ENCODE data around the gene ADCYAP1R1.

ADCYAP1R1 gene

DNA sequence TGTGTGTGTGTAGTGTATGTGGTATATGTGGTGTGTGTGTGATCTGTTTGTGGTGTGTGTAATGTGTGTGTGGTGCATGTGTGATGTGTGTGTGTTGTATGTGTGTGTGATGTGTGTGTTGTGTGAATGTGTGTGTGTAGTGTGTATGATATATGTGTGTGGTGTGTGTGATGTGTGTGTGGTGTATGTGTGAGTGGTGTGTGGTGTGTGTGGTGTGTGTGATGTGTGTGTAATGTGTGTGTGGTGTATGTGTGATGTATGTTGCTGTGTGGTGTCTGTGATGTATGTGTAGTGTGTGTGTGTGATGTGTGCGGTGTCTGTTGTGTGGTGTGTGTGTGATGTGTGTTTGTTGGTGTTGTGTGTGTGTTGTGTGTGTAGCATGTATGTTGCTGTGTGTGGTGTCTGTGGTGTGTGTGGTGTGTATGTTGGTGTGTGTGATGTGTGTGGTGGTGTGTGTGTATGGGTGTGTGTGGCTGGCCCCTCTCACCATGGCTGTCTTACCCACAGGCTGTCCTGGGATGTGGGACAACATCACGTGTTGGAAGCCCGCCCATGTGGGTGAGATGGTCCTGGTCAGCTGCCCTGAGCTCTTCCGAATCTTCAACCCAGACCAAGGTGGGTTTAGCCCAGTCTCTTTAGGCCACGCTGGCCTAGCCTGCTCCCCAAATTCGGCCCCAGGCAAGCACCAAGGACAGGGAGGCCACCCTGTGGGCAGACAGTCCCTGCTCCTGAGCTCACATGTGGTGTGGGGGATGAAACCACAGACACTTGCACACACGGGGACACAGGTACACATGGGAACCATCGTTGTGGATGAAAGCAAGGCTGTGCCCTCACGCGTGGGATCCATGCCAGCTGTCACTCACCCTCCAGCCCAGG, 25.6 kb downstream of the ADCYAP1R1 start:
- Histone ChIP-seq H3K36me3 (ENCODE audit: control insufficient read depth, insufficient read depth, low read length) (no peaks in the 10 kb centered on the region), H3K27ac (ENCODE audit: low read depth, low read length) (no peak overlapping the region), H3K9ac (ENCODE audit: low read depth, low read length) (no peak overlapping the region), H3K4me3 (ENCODE audit: low read depth, low read length) (no peak overlapping the region), H3K4me1 (ENCODE audit: control insufficient read depth, insufficient read depth, low read length) (no peaks in the 10 kb centered on the region), H3K27me3 (ENCODE audit: control insufficient read depth, insufficient read depth, low read length) (no peaks in the 10 kb centered on the region), H3K9me3 (ENCODE audit: control insufficient read depth, insufficient read depth, low read length) (no peaks in the 10 kb centered on the region)

DNA sequence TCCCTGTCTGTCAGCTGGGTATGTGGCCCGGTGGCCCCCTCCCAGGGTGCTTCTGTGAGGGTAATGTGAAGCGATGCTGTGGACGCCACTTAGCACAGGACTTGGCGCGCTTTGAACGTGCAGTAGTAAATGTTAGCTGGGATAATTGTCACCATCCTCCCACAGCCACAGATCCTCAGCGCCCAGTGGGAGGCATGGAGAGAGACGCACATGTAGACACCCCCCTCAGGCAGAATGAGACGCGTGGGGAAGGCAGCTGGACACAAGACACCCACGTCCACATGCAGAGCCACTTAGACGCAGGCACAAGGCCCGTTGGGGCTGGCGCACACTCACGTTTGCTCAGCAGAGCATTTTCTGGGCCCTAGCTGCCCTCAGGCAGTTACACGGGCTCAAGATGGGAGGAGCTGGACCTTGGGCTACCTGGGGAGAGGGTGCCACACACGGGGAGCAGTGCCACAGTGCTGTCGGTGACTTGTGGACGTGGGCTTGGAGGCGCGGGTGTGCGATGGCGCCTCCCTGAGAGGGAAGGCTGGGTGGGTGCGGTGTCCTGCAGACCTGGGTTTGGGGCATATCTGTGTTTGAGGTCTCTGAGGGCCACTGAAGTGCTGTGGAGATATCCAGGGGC, 26.4 kb downstream of the ADCYAP1R1 start:
- H3K9me3 ChIP-seq (ENCODE audit: control insufficient read depth, insufficient read depth, low read length) = no peaks in the 10 kb centered on the region
- no peak overlapping the region for H3K9ac ChIP-seq (ENCODE audit: low read depth, low read length)
- no peaks in the 10 kb centered on the region for H3K4me1 ChIP-seq (ENCODE audit: control insufficient read depth, insufficient read depth, low read length)
- H3K27ac ChIP-seq (ENCODE audit: low read depth, low read length) = no peak overlapping the region
- H3K36me3 ChIP-seq (ENCODE audit: control insufficient read depth, insufficient read depth, low read length) = no peaks in the 10 kb centered on the region
- no peaks in the 10 kb centered on the region for H3K27me3 ChIP-seq (ENCODE audit: control insufficient read depth, insufficient read depth, low read length)
- H3K4me3 ChIP-seq (ENCODE audit: low read depth, low read length) = no peak overlapping the region

DNA sequence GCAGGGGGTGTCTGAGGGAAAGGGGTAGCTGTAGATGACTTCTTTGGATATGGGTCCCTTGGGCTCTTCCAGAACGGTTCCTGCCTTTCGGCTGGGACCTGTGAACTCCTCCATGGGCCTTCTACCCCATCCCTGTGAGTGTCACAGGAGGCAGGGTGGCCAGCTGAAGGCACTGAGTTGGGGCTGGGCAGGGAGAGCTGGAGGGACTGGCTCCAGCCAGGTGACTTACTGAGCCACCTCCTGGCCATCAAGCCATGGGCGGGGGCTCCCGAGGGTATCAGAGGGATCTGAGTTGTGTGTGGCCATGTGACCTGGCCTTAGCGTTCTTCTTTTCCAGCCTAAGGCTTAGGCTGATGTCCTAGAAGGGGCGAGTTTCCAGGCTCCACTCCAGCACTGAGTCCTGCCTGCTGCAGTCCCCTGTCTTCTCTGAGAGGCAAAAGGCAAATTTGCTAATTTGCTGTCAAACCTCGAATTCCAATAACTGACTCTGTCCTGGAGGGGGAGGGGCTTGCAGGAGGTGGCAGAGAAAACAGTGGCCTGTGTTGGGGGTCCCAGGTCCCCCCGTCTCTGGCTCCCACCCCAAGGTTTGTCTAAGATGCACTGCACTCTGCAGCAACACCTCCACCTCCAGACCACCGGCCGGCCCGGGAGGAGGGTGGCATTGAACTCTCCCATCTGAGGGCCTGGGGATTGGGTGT, 27.2 kb downstream of the ADCYAP1R1 start:
- no peaks in the 10 kb centered on the region for H3K4me1 ChIP-seq (ENCODE audit: control insufficient read depth, insufficient read depth, low read length)
- no peaks in the 10 kb centered on the region for H3K36me3 ChIP-seq (ENCODE audit: control insufficient read depth, insufficient read depth, low read length)
- H3K9ac ChIP-seq (ENCODE audit: low read depth, low read length) = no peak overlapping the region
- H3K27me3 ChIP-seq (ENCODE audit: control insufficient read depth, insufficient read depth, low read length) = no peaks in the 10 kb centered on the region
- no peaks in the 10 kb centered on the region for H3K9me3 ChIP-seq (ENCODE audit: control insufficient read depth, insufficient read depth, low read length)
- H3K27ac ChIP-seq (ENCODE audit: low read depth, low read length) = no peak overlapping the region
- H3K4me3 ChIP-seq (ENCODE audit: low read depth, low read length) = no peak overlapping the region

DNA sequence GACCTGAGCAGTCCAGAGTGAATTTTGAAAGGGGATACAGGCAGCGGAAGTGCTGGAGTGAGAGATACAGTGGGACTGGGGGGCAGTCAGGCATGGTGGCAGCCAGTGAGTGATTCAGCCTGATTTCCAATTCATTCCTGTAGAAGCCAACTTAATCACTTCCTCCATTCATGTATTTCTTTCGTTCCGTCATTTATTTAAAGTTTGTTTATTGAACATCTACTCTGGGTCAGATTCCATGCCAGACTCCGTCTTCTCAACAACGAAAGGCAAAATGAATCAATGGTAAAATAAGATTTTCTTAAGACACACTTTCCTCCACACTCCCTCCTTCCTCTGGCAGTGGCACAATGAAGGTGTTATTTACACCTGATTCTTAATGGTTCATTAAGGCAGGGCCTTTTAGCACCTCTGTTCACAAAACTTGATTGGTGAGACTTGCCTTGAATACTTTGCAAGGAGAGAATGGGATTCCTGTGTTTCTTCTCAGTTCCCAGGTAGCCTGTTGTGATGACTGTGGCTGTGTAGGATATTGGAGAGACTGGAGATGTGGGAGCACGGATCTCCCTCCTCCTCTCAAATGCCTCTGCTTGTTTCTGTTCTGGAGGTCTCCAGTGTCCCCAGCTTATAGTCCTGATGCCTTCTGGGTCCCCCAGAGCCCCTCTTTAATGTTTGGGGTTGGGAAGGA, 27.9 kb downstream of the ADCYAP1R1 start:
- no peaks in the 10 kb centered on the region for H3K4me1 ChIP-seq (ENCODE audit: control insufficient read depth, insufficient read depth, low read length)
- no peaks in the 10 kb centered on the region for H3K36me3 ChIP-seq (ENCODE audit: control insufficient read depth, insufficient read depth, low read length)
- no peak overlapping the region for H3K27ac ChIP-seq (ENCODE audit: low read depth, low read length)
- no peak overlapping the region for H3K9ac ChIP-seq (ENCODE audit: low read depth, low read length)
- no peak overlapping the region for H3K4me3 ChIP-seq (ENCODE audit: low read depth, low read length)
- H3K27me3 ChIP-seq (ENCODE audit: control insufficient read depth, insufficient read depth, low read length) = no peaks in the 10 kb centered on the region
- H3K9me3 ChIP-seq (ENCODE audit: control insufficient read depth, insufficient read depth, low read length) = no peaks in the 10 kb centered on the region

DNA sequence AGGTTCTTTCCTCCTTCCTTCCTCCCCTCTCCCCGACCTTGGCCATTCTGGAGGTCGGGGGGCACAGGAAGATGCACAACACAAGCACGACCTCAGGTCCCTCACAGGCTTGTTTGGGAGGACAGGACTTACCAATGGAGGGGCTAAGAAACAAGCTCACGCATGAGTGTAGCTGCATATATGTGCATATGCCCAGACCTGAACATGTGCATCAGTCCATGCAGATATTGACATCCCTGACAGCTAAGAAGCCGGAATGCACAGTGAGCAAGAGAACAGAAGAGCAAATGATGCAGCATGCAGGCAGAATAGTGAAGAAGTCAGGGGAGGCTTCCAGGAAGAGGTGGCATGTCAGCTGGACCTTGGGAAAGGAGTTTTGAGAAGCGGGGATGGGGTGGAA, 28.7 kb downstream of the ADCYAP1R1 start:
- Histone ChIP-seq H3K36me3 (ENCODE audit: control insufficient read depth, insufficient read depth, low read length) (no peaks in the 10 kb centered on the region), H3K27me3 (ENCODE audit: control insufficient read depth, insufficient read depth, low read length) (no peaks in the 10 kb centered on the region), H3K27ac (ENCODE audit: low read depth, low read length) (no peak overlapping the region), H3K9ac (ENCODE audit: low read depth, low read length) (no peak overlapping the region), H3K4me3 (ENCODE audit: low read depth, low read length) (no peak overlapping the region), H3K4me1 (ENCODE audit: control insufficient read depth, insufficient read depth, low read length) (no peaks in the 10 kb centered on the region), H3K9me3 (ENCODE audit: control insufficient read depth, insufficient read depth, low read length) (no peaks in the 10 kb centered on the region)

DNA sequence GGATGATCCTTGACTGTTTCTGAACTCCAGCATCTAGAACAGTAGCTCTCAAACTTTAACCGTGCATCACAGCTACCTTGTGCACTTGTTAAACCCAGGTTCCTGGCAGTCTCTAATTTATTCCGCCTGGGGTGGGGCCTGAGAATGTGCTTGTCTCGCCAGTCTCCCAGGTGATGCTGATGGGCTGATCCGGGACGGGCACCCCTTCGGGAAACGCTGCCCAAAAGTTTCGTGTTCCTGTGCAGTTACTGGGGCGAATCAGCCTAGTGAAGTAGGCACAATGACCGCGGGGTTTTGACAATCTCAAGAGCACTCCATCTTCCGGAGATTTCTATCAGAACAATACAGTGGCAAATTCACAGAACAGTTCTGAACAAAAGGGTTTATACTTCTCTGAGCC, 29.9 kb downstream of the ADCYAP1R1 start:
- no peak overlapping the region for H3K4me3 ChIP-seq (ENCODE audit: low read depth, low read length)
- H3K9me3 ChIP-seq (ENCODE audit: control insufficient read depth, insufficient read depth, low read length) = no peaks in the 10 kb centered on the region
- H3K4me1 ChIP-seq (ENCODE audit: control insufficient read depth, insufficient read depth, low read length) = no peaks in the 10 kb centered on the region
- H3K27me3 ChIP-seq (ENCODE audit: control insufficient read depth, insufficient read depth, low read length) = no peaks in the 10 kb centered on the region
- H3K27ac ChIP-seq (ENCODE audit: low read depth, low read length) = no peak overlapping the region
- no peak overlapping the region for H3K9ac ChIP-seq (ENCODE audit: low read depth, low read length)
- no peaks in the 10 kb centered on the region for H3K36me3 ChIP-seq (ENCODE audit: control insufficient read depth, insufficient read depth, low read length)

DNA sequence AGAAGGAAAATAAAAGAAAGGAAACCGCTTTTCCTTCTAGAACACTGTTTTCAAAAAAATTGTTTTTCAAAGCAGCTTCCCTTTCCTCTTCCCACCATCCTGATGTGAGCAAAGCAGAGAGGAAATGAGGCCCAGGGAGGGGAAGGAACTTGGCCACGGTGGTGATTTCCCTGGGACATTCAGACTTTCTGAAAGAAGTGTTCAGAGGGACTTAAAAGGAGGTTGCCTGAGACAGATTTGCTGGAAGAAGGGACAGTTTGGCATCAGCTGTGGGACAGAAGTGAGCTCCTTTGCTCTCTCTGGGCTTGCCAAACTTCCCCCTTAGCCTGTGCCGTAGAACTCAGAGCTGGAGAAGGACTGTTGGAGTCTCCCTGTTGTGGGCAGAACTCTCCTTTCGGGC, 30.3 kb downstream of the ADCYAP1R1 start:
- Histone ChIP-seq H3K9ac (ENCODE audit: low read depth, low read length) (no peak overlapping the region), H3K27ac (ENCODE audit: low read depth, low read length) (no peak overlapping the region), H3K27me3 (ENCODE audit: control insufficient read depth, insufficient read depth, low read length) (no peaks in the 10 kb centered on the region), H3K9me3 (ENCODE audit: control insufficient read depth, insufficient read depth, low read length) (no peaks in the 10 kb centered on the region), H3K4me1 (ENCODE audit: control insufficient read depth, insufficient read depth, low read length) (no peaks in the 10 kb centered on the region), H3K36me3 (ENCODE audit: control insufficient read depth, insufficient read depth, low read length) (no peaks in the 10 kb centered on the region), H3K4me3 (ENCODE audit: low read depth, low read length) (no peak overlapping the region)

DNA sequence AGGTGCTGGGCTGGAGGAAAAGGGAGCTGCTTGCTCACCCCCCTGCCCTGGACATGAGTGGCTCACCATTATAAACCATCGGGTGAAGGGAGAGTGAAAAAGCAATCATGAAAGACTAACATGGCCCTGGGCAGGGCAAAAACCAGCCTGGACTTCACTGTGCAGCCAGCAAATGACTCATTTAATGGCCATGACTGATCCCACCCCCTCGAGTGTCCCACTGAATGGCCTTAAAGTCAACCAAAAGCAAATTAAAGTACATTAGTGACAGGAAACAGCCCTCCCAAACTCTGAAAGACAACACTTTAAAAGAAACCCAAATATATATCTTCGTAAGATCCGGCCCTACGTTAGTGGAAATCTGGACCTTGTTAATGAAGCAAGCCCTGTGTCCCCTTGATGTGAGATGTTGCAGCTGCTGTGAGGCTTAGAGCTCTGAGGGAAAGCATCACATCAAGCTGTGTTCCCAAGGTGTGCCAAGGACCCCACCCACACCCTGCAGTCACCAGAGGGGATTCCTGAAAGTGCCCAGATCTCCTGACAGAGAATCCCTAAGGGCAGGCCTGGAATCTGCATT, 31.2 kb downstream of the ADCYAP1R1 start:
- Histone ChIP-seq H3K27ac (ENCODE audit: low read depth, low read length) (no peak overlapping the region), H3K27me3 (ENCODE audit: control insufficient read depth, insufficient read depth, low read length) (no peaks in the 10 kb centered on the region)

DNA sequence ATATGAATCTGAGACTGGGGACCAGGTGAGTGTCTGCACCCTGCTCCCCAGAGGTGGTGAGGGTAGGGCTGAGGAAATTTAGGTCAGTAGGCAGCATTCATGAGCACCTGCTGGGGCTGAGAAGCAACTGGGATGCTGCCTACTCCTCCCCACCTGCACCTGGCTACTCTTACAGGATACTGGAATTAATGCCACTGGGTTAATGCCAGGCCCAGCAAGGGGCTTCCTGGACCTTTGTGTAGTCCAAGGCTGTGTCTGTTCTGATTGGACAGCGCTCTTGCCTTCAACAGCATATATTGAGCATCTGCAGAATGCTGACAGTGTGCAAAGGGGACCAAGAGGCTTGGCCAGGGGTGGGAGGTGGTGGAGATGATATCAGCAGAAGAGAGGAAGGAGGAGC, 32.1 kb downstream of the ADCYAP1R1 start:
- no peaks in the 10 kb centered on the region for H3K27me3 ChIP-seq (ENCODE audit: control insufficient read depth, insufficient read depth, low read length)
- H3K9me3 ChIP-seq (ENCODE audit: control insufficient read depth, insufficient read depth, low read length) = no peaks in the 10 kb centered on the region
- no peak overlapping the region for H3K4me3 ChIP-seq (ENCODE audit: low read depth, low read length)
- H3K9ac ChIP-seq (ENCODE audit: low read depth, low read length) = no peak overlapping the region
- no peaks in the 10 kb centered on the region for H3K4me1 ChIP-seq (ENCODE audit: control insufficient read depth, insufficient read depth, low read length)
- no peak overlapping the region for H3K27ac ChIP-seq (ENCODE audit: low read depth, low read length)
- no peaks in the 10 kb centered on the region for H3K36me3 ChIP-seq (ENCODE audit: control insufficient read depth, insufficient read depth, low read length)

More for the DNA sequence above, 31.2 kb downstream of the ADCYAP1R1 start:
- Histone ChIP-seq H3K4me3 (ENCODE audit: low read depth, low read length) (no peak overlapping the region), H3K9me3 (ENCODE audit: control insufficient read depth, insufficient read depth, low read length) (no peaks in the 10 kb centered on the region), H3K4me1 (ENCODE audit: control insufficient read depth, insufficient read depth, low read length) (no peaks in the 10 kb centered on the region), H3K36me3 (ENCODE audit: control insufficient read depth, insufficient read depth, low read length) (no peaks in the 10 kb centered on the region), H3K9ac (ENCODE audit: low read depth, low read length) (no peak overlapping the region)

DNA sequence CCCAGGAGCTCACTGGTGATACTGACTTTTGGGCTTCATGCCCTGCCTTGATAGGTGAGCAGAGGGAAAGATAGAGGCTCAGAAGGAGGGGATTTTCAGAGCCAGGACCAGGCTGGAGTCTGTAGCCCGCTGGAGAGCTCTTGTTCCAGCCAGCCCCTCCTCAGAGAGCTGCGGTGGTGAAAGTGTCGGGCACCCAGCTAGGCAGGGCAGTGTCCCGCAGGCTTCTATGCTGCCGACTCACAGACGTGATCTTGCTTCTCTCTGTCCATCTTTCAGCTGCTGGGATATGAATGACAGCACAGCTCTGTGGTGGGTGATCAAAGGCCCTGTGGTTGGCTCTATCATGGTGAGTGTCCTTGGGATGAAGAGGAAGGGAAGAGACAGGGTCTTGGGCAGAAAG, 35.2 kb downstream of the ADCYAP1R1 start:
- Histone ChIP-seq H3K4me3 (ENCODE audit: low read depth, low read length) (no peak overlapping the region), H3K4me1 (ENCODE audit: control insufficient read depth, insufficient read depth, low read length) (0 out of 2 replicates have a peak, but pooled peaks cover 3% of the 10 kb centered on the region), H3K27me3 (ENCODE audit: control insufficient read depth, insufficient read depth, low read length) (no peaks in the 10 kb centered on the region), H3K9me3 (ENCODE audit: control insufficient read depth, insufficient read depth, low read length) (no peaks in the 10 kb centered on the region), H3K36me3 (ENCODE audit: control insufficient read depth, insufficient read depth, low read length) (no peaks in the 10 kb centered on the region), H3K27ac (ENCODE audit: low read depth, low read length) (no peak overlapping the region), H3K9ac (ENCODE audit: low read depth, low read length) (no peak overlapping the region)
